ENCODE measurements around the gene SLC7A7.

DNA sequence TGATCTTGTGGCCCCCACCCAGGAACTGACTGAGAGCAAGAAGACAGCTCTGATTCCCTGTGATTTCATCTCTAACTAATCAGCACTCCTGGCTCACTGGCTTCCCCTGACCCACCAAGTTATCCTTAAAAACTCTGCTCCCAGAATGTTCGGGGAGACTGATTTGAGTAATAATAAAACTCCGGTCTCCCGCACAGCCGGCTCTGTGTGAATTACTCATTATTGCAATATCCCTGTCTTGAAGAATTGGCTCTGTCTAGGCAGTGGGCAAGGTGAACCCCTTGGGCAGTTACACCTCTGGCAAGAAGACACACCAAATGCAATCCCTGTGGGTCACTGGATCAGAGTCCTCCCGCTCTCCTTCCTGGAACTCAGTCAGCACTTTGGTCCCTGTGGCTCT is 21.3 kb downstream of the SLC7A7 start:
- TF ChIP-seq, protein P1, sequence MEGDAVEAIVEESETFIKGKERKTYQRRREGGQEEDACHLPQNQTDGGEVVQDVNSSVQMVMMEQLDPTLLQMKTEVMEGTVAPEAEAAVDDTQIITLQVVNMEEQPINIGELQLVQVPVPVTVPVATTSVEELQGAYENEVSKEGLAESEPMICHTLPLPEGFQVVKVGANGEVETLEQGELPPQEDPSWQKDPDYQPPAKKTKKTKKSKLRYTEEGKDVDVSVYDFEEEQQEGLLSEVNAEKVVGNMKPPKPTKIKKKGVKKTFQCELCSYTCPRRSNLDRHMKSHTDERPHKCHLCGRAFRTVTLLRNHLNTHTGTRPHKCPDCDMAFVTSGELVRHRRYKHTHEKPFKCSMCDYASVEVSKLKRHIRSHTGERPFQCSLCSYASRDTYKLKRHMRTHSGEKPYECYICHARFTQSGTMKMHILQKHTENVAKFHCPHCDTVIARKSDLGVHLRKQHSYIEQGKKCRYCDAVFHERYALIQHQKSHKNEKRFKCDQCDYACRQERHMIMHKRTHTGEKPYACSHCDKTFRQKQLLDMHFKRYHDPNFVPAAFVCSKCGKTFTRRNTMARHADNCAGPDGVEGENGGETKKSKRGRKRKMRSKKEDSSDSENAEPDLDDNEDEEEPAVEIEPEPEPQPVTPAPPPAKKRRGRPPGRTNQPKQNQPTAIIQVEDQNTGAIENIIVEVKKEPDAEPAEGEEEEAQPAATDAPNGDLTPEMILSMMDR (IDR thresholded peaks at IDR 0.05; ENCODE audit: low read depth, low read length, missing input control): no peak
- TF ChIP-seq RAD21 (IDR thresholded peaks at IDR 0.05): no peak
- TF ChIP-seq, protein P2, sequence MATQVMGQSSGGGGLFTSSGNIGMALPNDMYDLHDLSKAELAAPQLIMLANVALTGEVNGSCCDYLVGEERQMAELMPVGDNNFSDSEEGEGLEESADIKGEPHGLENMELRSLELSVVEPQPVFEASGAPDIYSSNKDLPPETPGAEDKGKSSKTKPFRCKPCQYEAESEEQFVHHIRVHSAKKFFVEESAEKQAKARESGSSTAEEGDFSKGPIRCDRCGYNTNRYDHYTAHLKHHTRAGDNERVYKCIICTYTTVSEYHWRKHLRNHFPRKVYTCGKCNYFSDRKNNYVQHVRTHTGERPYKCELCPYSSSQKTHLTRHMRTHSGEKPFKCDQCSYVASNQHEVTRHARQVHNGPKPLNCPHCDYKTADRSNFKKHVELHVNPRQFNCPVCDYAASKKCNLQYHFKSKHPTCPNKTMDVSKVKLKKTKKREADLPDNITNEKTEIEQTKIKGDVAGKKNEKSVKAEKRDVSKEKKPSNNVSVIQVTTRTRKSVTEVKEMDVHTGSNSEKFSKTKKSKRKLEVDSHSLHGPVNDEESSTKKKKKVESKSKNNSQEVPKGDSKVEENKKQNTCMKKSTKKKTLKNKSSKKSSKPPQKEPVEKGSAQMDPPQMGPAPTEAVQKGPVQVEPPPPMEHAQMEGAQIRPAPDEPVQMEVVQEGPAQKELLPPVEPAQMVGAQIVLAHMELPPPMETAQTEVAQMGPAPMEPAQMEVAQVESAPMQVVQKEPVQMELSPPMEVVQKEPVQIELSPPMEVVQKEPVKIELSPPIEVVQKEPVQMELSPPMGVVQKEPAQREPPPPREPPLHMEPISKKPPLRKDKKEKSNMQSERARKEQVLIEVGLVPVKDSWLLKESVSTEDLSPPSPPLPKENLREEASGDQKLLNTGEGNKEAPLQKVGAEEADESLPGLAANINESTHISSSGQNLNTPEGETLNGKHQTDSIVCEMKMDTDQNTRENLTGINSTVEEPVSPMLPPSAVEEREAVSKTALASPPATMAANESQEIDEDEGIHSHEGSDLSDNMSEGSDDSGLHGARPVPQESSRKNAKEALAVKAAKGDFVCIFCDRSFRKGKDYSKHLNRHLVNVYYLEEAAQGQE (IDR thresholded peaks at IDR 0.05): no peak
- no peak for TF ChIP-seq YY1 (IDR thresholded peaks at IDR 0.05)
- TF ChIP-seq, protein P3, sequence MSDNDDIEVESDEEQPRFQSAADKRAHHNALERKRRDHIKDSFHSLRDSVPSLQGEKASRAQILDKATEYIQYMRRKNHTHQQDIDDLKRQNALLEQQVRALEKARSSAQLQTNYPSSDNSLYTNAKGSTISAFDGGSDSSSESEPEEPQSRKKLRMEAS (IDR thresholded peaks at IDR 0.05): no peak
- TF ChIP-seq SP1 (IDR thresholded peaks at IDR 0.05): no peak
- TF ChIP-seq, protein P4, sequence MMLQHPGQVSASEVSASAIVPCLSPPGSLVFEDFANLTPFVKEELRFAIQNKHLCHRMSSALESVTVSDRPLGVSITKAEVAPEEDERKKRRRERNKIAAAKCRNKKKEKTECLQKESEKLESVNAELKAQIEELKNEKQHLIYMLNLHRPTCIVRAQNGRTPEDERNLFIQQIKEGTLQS (IDR thresholded peaks at IDR 0.05): no peak
- no peak for TF ChIP-seq TAF1 (conservative IDR thresholded peaks at IDR 0.05)
- TF ChIP-seq GABPA (IDR thresholded peaks at IDR 0.05 in 1 of 2, conservative IDR thresholded peaks at IDR 0.05 in 1 of 2): no peak
- TF ChIP-seq EGR1 (IDR thresholded peaks at IDR 0.05; ENCODE audit: low read depth in 2 of 2): no peak
- TF ChIP-seq, protein P5, sequence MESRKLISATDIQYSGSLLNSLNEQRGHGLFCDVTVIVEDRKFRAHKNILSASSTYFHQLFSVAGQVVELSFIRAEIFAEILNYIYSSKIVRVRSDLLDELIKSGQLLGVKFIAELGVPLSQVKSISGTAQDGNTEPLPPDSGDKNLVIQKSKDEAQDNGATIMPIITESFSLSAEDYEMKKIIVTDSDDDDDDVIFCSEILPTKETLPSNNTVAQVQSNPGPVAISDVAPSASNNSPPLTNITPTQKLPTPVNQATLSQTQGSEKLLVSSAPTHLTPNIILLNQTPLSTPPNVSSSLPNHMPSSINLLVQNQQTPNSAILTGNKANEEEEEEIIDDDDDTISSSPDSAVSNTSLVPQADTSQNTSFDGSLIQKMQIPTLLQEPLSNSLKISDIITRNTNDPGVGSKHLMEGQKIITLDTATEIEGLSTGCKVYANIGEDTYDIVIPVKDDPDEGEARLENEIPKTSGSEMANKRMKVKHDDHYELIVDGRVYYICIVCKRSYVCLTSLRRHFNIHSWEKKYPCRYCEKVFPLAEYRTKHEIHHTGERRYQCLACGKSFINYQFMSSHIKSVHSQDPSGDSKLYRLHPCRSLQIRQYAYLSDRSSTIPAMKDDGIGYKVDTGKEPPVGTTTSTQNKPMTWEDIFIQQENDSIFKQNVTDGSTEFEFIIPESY (IDR thresholded peaks at IDR 0.05): no peak
- TF ChIP-seq FOXA2 (IDR thresholded peaks at IDR 0.05): no peak

Data from liver (tissue), 3 donors.